Effector CD4-positive, alpha-beta T cell (primary cell): Measurements from ENCODE around the gene SLCO4A1.
"Not testable (repeated sequence)": the region's sequence is repeated elsewhere in the genome, so short reads cannot be mapped to it uniquely, and the experiment has no call there.

Experiments
- DNase-seq: peaks from one replicate; pipeline ENCODE4 v3.0.0-alpha.2; 2020

SLCO4A1 gene

GRCh38 chr20:62622877-62623487 lies 19.3 kb upstream of the SLCO4A1 start:
- no peak for DNase-seq

- DNase-seq = peak; percentile 66
Measured at GRCh38 chr20:62623488-62624324, 18.6 kb upstream of the SLCO4A1 start.

DNA sequence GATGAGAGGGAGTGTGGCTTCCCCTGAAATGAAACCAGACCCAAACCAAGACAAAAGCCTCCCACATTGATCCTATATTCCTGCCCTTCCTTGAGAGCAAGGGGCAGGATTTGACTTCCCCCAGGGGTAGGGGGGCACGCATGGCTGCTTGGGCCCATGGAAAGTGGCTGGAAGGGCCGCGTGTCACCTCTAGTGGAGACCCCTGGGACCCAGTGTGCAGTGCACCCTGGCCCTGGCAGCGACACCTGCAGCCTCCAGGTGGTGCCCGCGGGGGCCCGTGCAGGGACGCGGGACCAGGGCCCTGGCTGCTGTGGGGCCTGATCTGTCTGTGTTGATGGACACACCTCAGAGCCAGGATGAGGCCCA lies 18.0 kb upstream of the SLCO4A1 start:
- no peak for DNase-seq

DNA sequence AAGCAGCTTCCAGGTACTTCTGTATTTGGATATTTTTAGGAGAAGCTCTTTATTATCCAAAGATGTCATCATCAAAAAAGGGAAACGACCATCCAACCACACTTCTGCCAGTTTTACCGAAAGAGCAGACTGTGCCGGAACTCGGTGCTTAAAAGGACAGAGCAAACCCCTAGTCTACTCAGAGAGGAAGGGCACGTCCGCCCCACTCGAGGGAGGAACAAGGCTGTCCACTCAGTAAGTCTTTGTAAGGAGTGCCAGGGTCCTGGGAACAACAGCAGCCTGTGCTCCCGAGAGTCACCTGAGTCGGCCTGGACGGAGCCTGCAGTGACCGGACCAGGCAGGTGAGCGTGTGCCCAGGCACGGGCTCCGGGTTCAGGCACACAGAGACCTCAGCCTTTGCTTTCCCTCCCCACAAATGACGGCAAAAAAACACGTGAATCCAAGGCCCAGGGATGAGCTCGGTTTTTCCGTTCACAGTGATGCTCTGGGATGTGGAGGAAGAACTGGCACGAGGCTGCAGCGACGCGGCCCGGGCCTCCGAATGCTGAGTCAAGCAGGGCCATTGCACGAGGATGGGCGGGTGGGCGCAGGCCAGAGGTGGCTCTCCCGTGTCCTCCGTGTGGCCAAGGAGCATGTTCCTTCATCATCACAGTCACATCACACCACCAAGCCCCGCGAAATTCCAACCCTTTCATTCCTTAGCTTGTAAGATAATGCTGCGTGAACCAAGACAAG lies 17.4 kb upstream of the SLCO4A1 start:
- no peak for DNase-seq

GRCh38 chr20:62625516-62625915 lies 16.8 kb upstream of the SLCO4A1 start:
- no peak for DNase-seq

DNA sequence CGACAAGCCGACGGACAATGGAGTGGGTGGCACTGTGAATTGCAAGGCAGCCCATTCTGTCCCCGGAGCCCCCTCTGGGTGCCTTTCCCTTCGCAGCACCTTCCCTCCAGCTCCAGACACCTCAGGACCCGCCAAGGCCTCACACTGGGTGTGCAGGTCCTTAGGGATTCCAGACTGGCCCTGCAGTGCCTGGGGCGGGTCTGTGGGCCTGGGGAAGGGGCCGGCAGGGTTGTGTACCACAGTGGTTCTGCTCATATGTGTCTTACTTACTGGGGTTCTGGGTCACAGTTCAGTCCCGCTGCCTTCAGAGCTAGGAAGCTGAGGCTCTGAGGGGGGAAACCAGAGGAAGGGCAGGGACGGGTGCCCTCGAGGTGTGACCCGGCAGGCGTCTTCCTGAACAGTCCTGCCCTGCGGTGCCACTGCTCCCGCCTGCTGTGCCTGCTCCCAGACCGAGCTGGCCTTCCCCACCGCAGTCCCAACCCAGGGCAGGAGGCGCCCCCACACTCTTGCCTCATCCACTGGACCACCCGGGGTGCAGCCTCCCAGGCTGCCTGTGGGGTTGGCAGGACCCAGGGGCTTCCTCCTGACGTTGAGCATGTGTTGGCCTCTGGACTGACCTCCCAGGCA lies 16.3 kb upstream of the SLCO4A1 start:
- DNase-seq = no peak

GRCh38 chr20:62627425-62627824 lies 14.9 kb upstream of the SLCO4A1 start:
- not testable (repeated sequence) for DNase-seq

DNA sequence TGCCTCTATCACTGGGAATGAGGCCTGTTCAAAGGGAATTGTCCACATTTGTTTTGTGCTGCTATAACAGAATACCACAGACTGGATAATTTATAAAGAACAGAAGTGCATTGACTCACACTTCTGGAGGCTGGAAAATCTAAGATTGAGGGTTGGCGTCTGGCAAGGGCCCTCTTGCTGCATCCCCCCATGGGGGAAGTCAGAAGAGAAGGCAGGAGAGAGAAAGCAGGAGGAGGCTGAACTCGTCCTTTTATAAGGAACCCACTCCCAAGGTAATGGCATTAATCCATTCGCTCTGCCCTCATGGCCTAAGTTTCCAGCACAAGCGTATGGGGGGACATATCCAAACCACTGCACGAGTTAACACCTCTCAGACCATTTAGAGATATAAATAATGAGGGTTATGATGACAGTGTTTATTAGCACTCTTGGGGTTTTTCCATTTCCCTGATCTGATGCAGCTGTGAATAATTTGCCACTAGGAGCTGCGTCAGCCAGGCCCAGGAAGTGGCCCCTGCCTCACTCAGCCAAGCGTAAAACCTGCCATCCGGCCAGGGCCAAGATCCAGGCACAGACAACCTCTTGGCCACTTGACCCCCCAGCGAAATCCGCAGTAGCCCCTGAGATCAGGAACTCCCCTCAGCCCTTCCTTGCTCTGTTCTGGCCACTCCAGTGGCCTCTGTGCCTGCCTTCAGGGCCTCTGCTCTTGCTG lies 14.2 kb upstream of the SLCO4A1 start:
- no peak for DNase-seq

DNA sequence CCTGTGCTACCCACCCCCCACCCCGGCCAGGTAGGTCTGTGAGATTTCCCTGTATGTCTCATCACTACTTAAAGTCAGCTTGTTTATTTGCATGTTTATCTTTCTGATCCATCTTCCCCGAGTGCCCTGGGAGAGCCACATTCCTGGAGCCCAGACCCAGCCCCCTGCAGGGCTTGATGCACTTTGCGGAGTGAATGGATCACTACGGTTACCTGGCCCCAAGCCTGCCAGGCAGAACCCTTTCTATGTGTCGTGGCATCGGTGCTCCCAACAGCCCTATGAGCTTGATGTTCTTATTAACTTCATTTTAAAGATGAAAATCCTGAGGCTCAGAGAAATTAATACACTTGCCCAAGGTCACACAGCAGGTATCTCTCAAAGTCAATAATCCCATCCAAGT lies 13.6 kb upstream of the SLCO4A1 start:
- DNase-seq = no peak

- no peak for DNase-seq
Measured at GRCh38 chr20:62629864-62630470, 12.3 kb upstream of the SLCO4A1 start.

DNA sequence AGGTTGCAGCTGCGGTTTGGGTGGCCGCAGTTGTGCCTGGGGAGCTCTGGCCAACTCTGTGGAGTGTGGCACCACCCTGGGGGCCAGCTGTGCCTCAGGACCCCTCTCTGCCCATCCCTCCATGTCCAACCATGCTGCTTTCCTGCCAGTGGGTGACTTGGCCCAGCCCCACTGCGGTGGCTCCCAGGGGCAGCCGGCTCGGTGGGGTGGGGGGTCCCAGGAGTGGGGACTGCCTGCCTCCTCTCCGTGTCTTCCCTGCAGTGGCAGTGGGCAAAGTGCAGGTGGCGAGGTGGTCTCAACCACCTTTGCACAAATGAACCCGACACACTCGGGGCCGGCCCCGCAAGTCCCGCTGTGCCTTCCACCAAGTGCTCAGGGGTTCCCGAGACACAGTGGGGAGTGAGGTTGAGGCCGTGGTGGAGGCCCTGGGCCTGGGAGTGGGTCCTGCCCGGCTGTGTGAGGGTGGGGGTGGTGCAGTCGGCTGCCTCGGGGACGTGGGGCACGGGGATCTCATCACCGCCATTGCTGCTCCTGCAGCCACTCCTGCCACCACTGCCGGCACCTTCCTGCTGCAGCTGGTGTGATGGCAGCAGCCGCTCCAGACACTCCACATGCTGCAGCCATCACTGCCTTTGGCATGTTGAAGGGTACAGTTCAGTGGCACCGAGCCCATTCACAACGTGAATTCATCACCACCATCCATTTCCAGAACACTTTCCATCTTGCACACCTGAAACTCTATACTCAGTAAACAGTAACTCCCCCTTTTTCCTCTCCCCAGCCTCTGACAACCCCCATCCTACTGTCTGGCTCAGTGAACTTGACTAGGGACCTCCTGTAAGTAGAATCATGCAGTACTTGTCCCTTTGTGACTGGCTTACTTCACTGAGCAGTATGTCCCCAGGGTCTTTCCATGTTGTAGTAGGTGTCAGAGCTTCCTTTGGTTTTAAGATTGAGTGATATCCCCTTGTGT lies 10.7 kb upstream of the SLCO4A1 start:
- DNase-seq = no peak

- DNase-seq = no peak
Measured at GRCh38 chr20:62632575-62633090, 9.7 kb upstream of the SLCO4A1 start.

DNA sequence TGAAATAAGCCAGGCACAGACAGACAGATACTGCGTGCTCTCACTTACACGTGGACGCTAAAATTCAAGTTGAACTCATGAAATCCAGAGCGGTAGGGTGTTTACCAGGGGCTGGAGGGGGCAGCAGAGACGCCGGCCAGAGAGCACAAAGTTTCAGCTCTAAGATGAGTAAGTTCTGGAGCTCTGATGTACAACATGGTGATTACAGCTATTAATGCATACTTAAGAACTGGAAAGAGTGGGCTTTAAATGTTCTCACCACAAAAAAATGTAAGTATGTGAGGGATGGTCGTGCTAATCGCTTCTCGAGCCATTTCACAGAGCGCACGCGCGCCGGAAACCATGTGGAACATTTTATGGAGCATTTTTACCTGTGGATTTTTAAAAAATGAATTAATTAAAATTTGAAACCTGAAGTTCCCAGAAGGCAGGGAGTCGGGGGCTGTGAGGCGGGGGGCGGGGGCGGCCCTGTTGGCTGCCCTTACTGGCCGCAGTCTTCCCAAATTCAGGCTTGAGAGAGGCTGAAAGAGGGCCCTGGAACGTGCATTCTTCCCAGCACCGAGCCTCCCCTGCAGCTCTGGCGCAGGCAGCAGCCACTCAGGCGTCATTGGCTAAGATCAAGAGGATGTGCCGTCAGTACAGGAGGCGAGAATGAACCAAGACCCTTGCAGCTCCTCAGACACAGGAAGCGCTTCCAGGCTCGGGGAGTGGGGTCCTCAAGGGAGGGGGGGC lies 8.5 kb upstream of the SLCO4A1 start:
- no peak for DNase-seq

- no peak for DNase-seq
Measured at GRCh38 chr20:62634330-62634967, 7.9 kb upstream of the SLCO4A1 start.

- DNase-seq = no peak
Measured at GRCh38 chr20:62635232-62635631, 7.1 kb upstream of the SLCO4A1 start.

DNA sequence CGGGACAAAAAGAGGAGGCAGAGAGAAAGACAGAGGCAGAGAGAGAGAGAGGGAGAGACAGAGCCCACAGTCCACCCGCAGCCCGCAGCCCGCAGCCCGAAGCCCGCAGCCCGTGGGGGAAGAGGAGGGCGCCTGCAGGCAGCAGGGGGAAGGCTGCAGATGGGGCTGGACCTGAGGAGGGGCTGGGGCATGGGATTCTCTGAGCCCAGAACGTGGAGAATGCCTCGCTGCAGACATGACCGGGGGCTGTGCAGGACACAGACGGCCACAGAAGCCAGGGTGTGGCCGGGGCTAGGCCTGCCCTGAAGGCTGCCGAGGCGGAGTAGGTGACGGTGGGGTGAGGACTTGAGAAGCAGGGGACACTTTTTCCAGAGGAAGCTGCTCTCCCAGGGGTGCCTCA lies 6.5 kb upstream of the SLCO4A1 start:
- DNase-seq = no peak

DNA sequence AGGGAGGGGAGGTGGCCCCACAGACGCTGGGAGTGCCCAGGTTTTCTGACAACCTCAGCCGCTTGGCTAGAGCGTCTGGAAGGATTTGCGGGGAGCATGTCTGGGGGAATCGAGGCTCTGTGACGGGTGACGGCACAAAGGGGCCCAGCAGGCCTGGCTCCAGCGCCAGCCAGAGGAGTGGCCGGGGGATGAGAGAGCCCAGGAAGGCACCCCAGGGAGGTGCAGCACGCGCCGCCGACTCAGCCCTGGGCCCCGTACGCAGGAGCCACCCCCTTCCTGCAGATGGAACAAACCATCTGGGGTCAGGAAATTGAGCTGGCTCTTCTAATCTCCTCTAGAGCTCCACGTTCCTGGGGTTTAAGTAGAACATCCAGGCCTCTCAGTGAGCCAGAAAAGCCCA lies 5.9 kb upstream of the SLCO4A1 start:
- no peak for DNase-seq

GRCh38 chr20:62637110-62637509 lies 5.2 kb upstream of the SLCO4A1 start:
- no peak for DNase-seq

GRCh38 chr20:62637521-62638054 lies 4.7 kb upstream of the SLCO4A1 start:
- no peak for DNase-seq
